Choroid plexus epithelial cell (primary cell): ENCODE measurements around the gene MRM2.

Experiments
- DNase-seq: peaks from one replicate; pipeline ENCODE4 v3.0.0-alpha.2; 2010; ENCODE audit warnings: low read depth
- H3K4me3 ChIP-seq: 2 replicates; pipeline ENCODE4 v1.5.1; 2011; ENCODE audit warnings: low read depth, mild to moderate bottlenecking, control low read depth, low read length, moderate library complexity
- TF ChIP-seq, protein P1 (sequence below): conservative IDR thresholded peaks from 2 replicates; pipeline ENCODE4 v1.5.1; 2011; ENCODE audit warnings: low read depth, mild to moderate bottlenecking, control low read depth, inconsistent platforms, low read length, moderate library complexity

MRM2 gene

GRCh38 chr7:2204446-2204845 lies 37.6 kb downstream of the MRM2 start:
- no peak for DNase-seq
- no peak overlapping the region for H3K4me3 ChIP-seq
- TF ChIP-seq, protein P1, sequence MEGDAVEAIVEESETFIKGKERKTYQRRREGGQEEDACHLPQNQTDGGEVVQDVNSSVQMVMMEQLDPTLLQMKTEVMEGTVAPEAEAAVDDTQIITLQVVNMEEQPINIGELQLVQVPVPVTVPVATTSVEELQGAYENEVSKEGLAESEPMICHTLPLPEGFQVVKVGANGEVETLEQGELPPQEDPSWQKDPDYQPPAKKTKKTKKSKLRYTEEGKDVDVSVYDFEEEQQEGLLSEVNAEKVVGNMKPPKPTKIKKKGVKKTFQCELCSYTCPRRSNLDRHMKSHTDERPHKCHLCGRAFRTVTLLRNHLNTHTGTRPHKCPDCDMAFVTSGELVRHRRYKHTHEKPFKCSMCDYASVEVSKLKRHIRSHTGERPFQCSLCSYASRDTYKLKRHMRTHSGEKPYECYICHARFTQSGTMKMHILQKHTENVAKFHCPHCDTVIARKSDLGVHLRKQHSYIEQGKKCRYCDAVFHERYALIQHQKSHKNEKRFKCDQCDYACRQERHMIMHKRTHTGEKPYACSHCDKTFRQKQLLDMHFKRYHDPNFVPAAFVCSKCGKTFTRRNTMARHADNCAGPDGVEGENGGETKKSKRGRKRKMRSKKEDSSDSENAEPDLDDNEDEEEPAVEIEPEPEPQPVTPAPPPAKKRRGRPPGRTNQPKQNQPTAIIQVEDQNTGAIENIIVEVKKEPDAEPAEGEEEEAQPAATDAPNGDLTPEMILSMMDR: no peak

GRCh38 chr7:2203766-2204300 lies 38.2 kb downstream of the MRM2 start:
- TF ChIP-seq, protein P1: no peak
- H3K4me3 ChIP-seq: no peak overlapping the region
- no peak for DNase-seq

GRCh38 chr7:2202901-2203765 lies 38.9 kb downstream of the MRM2 start:
- H3K4me3 ChIP-seq: no peak overlapping the region
- TF ChIP-seq, protein P1: peak; percentile 30
- DNase-seq: peak; percentile 24

GRCh38 chr7:2202361-2202761 lies 39.6 kb downstream of the MRM2 start:
- no peak for DNase-seq
- no peak overlapping the region for H3K4me3 ChIP-seq
- TF ChIP-seq, protein P1: no peak

DNA sequence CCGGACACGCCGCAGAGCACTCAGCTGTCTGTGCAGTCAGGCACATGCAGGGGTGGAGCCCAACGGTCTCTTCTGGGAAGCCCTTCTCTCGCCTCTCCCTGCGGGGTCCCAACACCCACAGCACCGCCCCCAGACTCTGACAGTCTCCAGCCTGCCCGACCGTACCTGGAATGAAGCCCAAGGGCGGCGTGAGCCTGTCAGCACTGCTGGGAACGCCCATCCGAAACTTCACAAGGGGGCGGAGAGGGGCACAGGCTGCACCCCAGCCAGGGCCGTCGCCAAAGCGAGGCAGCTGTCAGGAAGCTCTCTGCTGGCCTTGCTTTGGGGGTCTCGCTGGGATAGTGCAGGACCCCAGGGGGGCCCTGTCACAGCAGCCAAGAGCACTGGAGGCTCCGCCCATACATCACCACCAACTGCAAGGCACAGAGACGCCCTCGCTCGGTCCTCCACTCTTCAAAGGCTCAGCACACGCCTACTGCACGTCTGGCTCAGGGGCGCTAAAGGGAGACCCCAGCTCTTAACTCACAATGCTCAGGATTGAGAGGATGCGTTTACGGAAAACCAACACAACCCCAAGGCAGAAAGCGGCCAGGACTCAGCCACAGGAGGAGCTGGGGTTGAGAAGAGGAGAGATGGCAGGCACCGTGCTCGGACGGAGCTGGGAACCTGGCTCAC lies 40.2 kb downstream of the MRM2 start:
- H3K4me3 ChIP-seq: no peak overlapping the region
- no peak for DNase-seq
- TF ChIP-seq, protein P1: no peak

GRCh38 chr7:2201128-2201527 lies 40.9 kb downstream of the MRM2 start:
- no peak for DNase-seq
- H3K4me3 ChIP-seq: no peak overlapping the region

More at GRCh38 chr7:2201128-2201527, 40.9 kb downstream of the MRM2 start:
- TF ChIP-seq, protein P1: no peak
